Astrocyte (in vitro differentiated cells and primary cell): Measurements from ENCODE around the gene SIK3. TPM values are rescaled to one million over a fixed set of nuclear protein-coding genes. Genes with fewer than 3 reads are reported as not detected.

Experiments
- DNase-seq: peaks from one replicate; pipeline ENCODE4 v3.0.0-alpha.2; 2010; ENCODE audit warnings: low read depth
- FAIRE-seq: peaks from 2 replicates; lab custom pipeline; 2011; peaks lifted over from hg19 to GRCh38; lab: Jason Lieb, UNC
- H2AFZ ChIP-seq: 2 replicates; pipeline ENCODE4 v1.6.0; 2012; ENCODE audit warnings: low read depth, low read length, inconsistent platforms
- H3K27ac ChIP-seq: 2 replicates; pipeline ENCODE4 v1.5.1; 2011; ENCODE audit warnings: low read depth, low read length, inconsistent platforms
- H3K27me3 ChIP-seq: 2 replicates; pipeline ENCODE4 v1.6.0; 2011; ENCODE audit warnings: low read length, inconsistent platforms; ENCODE audit not compliant: insufficient read depth
- H3K36me3 ChIP-seq: 2 replicates; pipeline ENCODE4 v1.5.1; 2011; ENCODE audit warnings: low read length, inconsistent platforms; ENCODE audit not compliant: insufficient read depth
- H3K4me1 ChIP-seq: 2 replicates; pipeline ENCODE4 v1.5.1; 2011; ENCODE audit warnings: low read length, inconsistent platforms; ENCODE audit not compliant: insufficient read depth
- H3K4me2 ChIP-seq: 2 replicates; pipeline ENCODE4 v1.6.0; 2012; ENCODE audit warnings: low read length, inconsistent platforms
- H3K4me3 ChIP-seq: 2 replicates; pipeline ENCODE4 v1.5.1; 2011; ENCODE audit warnings: low read depth, mild to moderate bottlenecking, low read length, inconsistent platforms; ENCODE audit not compliant: insufficient read depth
- H3K79me2 ChIP-seq: 2 replicates; pipeline ENCODE4 v1.6.0; 2012; ENCODE audit warnings: mild to moderate bottlenecking, low read length, inconsistent platforms; ENCODE audit not compliant: insufficient read depth
- H3K9ac ChIP-seq: 2 replicates; pipeline ENCODE4 v1.6.0; 2012; ENCODE audit warnings: mild to moderate bottlenecking, low read length, inconsistent platforms
- H3K9me3 ChIP-seq: 2 replicates; pipeline ENCODE4 v1.5.1; 2012; ENCODE audit warnings: low read depth, mild to moderate bottlenecking, low read length, inconsistent platforms; ENCODE audit not compliant: insufficient read depth
- H4K20me1 ChIP-seq: 2 replicates; pipeline ENCODE4 v1.6.0; 2012; ENCODE audit warnings: low read length, inconsistent platforms; ENCODE audit not compliant: insufficient read depth
- H3K27ac Mint-ChIP-seq: one replicate; pipeline ENCODE4 v1.8.0; 2021; ENCODE audit warnings: mild to moderate bottlenecking, mixed read lengths; ENCODE audit not compliant: unreplicated experiment
- H3K27me3 Mint-ChIP-seq: one replicate; pipeline ENCODE4 v1.8.0; 2021; ENCODE audit warnings: low read depth, mixed read lengths; ENCODE audit not compliant: unreplicated experiment
- H3K36me3 Mint-ChIP-seq: one replicate; pipeline ENCODE4 v1.8.0; 2021; ENCODE audit warnings: low read depth, mixed read lengths; ENCODE audit not compliant: unreplicated experiment
- H3K4me1 Mint-ChIP-seq: one replicate; pipeline ENCODE4 v1.8.0; 2021; ENCODE audit warnings: low read depth, mixed read lengths; ENCODE audit not compliant: unreplicated experiment
- H3K4me3 Mint-ChIP-seq: one replicate; pipeline ENCODE4 v1.8.0; 2021; ENCODE audit warnings: mild to moderate bottlenecking, moderate library complexity, mixed read lengths; ENCODE audit not compliant: unreplicated experiment
- H3K9me3 Mint-ChIP-seq: one replicate; pipeline ENCODE4 v1.8.0; 2021; ENCODE audit warnings: mild to moderate bottlenecking, mixed read lengths; ENCODE audit not compliant: unreplicated experiment
- EZH2 ChIP-seq: IDR thresholded peaks from 2 replicates; pipeline ENCODE4 v1.6.1; 2012; ENCODE audit warnings: mild to moderate bottlenecking, low read length, inconsistent platforms; ENCODE audit not compliant: insufficient read depth
- total RNA-seq: library from RNA; stranded (reverse); gene quantifications from 2 replicates; pipeline ENCODE4 v1.2.1, GENCODE V29; 2021
- TF ChIP-seq, protein P1 (sequence below): IDR thresholded peaks from 2 replicates; pipeline ENCODE4 v1.5.1; 2011; ENCODE audit warnings: low read depth, mild to moderate bottlenecking, inconsistent platforms, low read length, moderate library complexity; ENCODE audit not compliant: insufficient read depth

The SIK3 gene
- total RNA-seq, 1 donor from 2014 or later: 34.4 TPM

DNA sequence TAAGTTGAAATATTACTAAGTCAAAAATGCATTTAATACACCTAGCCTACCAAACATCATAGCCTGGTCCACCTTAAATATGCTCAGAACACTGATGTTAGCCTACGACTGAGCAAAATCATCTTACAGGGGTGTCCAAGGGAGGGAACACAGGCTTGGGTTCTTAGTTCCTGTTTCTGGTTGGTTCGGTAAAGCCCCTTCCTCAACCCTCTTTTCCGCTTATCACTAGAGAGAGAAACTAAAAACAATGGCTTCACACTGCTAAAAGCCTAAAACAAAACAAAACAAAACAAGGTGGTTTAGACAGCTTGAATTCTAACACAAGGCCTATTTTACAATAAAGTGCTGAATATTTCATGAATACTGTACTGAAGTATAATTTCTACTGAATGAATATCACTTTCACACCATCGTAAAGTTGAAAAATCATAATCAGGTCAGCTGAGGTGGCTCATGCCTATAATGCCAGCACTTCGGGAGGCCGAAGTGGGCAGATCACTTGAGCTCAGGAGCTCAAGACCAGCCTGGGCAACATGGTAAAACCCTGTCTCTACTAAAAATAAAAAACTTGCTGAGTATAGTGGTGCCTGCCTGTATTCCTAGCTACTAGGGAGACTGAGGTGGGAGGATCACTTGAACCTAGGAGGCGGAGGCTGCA lies 118.0 kb downstream of the SIK3 start:
- FAIRE-seq: peak; percentile 69
- TF ChIP-seq, protein P1, sequence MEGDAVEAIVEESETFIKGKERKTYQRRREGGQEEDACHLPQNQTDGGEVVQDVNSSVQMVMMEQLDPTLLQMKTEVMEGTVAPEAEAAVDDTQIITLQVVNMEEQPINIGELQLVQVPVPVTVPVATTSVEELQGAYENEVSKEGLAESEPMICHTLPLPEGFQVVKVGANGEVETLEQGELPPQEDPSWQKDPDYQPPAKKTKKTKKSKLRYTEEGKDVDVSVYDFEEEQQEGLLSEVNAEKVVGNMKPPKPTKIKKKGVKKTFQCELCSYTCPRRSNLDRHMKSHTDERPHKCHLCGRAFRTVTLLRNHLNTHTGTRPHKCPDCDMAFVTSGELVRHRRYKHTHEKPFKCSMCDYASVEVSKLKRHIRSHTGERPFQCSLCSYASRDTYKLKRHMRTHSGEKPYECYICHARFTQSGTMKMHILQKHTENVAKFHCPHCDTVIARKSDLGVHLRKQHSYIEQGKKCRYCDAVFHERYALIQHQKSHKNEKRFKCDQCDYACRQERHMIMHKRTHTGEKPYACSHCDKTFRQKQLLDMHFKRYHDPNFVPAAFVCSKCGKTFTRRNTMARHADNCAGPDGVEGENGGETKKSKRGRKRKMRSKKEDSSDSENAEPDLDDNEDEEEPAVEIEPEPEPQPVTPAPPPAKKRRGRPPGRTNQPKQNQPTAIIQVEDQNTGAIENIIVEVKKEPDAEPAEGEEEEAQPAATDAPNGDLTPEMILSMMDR: no peak
- no peak for TF ChIP-seq EZH2

DNA sequence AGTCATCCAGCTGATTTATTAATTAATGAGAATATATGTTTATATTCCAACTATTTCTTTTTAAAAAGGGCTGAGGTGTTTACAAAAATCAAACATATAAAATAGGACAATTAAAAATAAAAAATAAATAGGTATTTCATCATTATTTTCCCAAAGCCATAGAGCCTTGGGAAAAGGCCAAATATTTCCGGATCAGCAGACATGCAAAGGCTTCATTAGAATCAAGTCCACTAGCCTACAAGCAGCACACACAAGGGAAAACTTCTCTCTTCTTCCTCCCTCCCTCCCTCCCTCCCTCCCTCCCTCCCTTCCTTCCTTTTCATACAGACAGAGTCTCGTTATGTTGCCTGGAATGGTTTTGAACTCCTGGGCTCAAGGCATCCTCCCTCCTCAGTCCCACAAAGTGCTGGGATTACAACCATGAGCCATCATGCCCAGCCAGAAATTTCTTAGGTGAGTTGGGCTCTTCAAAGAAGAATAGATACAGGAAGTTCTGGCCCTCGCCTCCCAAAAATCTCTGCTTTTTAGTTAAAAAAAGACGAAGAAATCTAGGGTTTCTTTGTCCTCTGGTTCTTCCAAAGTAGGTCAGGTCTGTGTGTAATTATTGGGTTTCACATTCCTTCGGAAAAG lies 121.2 kb downstream of the SIK3 start:
- H3K79me2 ChIP-seq: peaks cover 6% of the 10 kb centered on the region
- Mint-ChIP-seq H3K27me3 (no peaks in the 10 kb centered on the region), H3K9me3 (no peaks in the 10 kb centered on the region), H3K4me3 (no peak overlapping the region), H3K36me3 (peaks cover 2% of the 10 kb centered on the region), H3K27ac (peak overlapping the region; percentile 72), H3K4me1 (peaks cover 6% of the 10 kb centered on the region)
- H3K36me3 ChIP-seq: no peaks in the 10 kb centered on the region
- H3K27me3 ChIP-seq: no peaks in the 10 kb centered on the region
- no peaks in the 10 kb centered on the region for H3K9me3 ChIP-seq
- no peak for FAIRE-seq
- DNase-seq: no peak
- H3K4me3 ChIP-seq: no peak overlapping the region
- H3K4me2 ChIP-seq: no peak overlapping the region
- H3K27ac ChIP-seq: no peak overlapping the region
- peaks cover 16% of the 10 kb centered on the region for H4K20me1 ChIP-seq
- TF ChIP-seq, protein P1: no peak
- no peak for TF ChIP-seq EZH2
- no peak overlapping the region for H3K9ac ChIP-seq
- H3K4me1 ChIP-seq: no peaks in the 10 kb centered on the region
- no peak overlapping the region for H2AFZ ChIP-seq

More for the DNA sequence above, 118.0 kb downstream of the SIK3 start:
- Histone ChIP-seq H3K9me3 (no peaks in the 10 kb centered on the region), H3K79me2 (peaks cover 6% of the 10 kb centered on the region), H3K27me3 (no peaks in the 10 kb centered on the region), H3K27ac (no peak overlapping the region), H4K20me1 (peaks cover 9% of the 10 kb centered on the region), H3K9ac (no peak overlapping the region), H3K4me3 (no peak overlapping the region), H3K4me2 (no peak overlapping the region), H2AFZ (no peak overlapping the region), H3K4me1 (peaks cover 17% of the 10 kb centered on the region), H3K36me3 (no peaks in the 10 kb centered on the region)
- H3K36me3 Mint-ChIP-seq: peaks cover 2% of the 10 kb centered on the region
- no peaks in the 10 kb centered on the region for H3K9me3 Mint-ChIP-seq
- no peaks in the 10 kb centered on the region for H3K27me3 Mint-ChIP-seq
- peaks cover 24% of the 10 kb centered on the region for H3K4me1 Mint-ChIP-seq
- H3K27ac Mint-ChIP-seq: no peak overlapping the region
- H3K4me3 Mint-ChIP-seq: no peak overlapping the region
- DNase-seq: no peak

DNA sequence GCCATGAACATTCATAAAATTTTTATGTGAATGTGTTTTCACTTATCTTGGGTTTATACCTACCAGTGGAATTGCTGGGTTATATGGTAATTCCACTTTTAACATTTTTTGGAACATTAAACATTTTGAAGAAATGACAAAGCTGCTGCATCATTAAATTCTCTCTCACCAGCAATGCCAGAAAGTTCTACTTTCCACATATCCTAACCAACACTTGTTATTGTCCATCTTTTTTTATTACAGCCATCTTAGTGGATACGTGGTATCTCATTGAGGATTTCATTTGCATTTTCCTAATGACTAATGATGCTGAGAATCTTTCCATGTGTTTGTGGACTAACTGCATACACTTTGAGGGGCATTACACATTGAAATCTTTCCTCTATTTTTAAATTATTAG lies 122.6 kb downstream of the SIK3 start:
- FAIRE-seq: no peak
- Mint-ChIP-seq H3K27me3 (no peaks in the 10 kb centered on the region), H3K36me3 (peaks cover 2% of the 10 kb centered on the region), H3K9me3 (no peaks in the 10 kb centered on the region), H3K27ac (no peak overlapping the region), H3K4me3 (no peak overlapping the region), H3K4me1 (peaks cover 11% of the 10 kb centered on the region)
- Histone ChIP-seq H4K20me1 (peaks cover 13% of the 10 kb centered on the region), H3K79me2 (peaks cover 3% of the 10 kb centered on the region), H3K4me3 (no peak overlapping the region), H3K27ac (no peak overlapping the region), H3K27me3 (no peaks in the 10 kb centered on the region), H3K36me3 (no peaks in the 10 kb centered on the region), H2AFZ (no peak overlapping the region), H3K4me2 (no peak overlapping the region), H3K4me1 (no peaks in the 10 kb centered on the region), H3K9me3 (no peaks in the 10 kb centered on the region), H3K9ac (no peak overlapping the region)
- TF ChIP-seq, protein P1: no peak
- TF ChIP-seq EZH2: no peak
- no peak for DNase-seq
